Small intestine (tissue), 7 donors: ENCODE data around the gene FTCD. TPM values are rescaled to one million over a fixed set of nuclear protein-coding genes. Genes with fewer than 3 reads are reported as not detected.

Source experiments
- DNase-seq, 2 donors: peaks; one replicate each; pipeline versions ENCODE4 v3.0.0 to v3.0.0-alpha.2; 2013
- FAIRE-seq: peaks from 2 replicates; lab custom pipeline; 2012; peaks lifted over from hg19 to GRCh38; lab: Jason Lieb, UNC
- H3K27ac ChIP-seq, 3 donors: one replicate each; pipeline ENCODE4 v1.5.1; 2013; ENCODE audit warnings: low read length in 2 of 3, mild to moderate bottlenecking in 2 of 3, control low read depth in 1 of 3, inconsistent platforms in 1 of 3, low read depth in 1 of 3, moderate library complexity in 1 of 3
- H3K27me3 ChIP-seq, 3 donors: one replicate each; pipeline ENCODE4 v1.6.1; 2013; ENCODE audit warnings: low read length in 3 of 3, inconsistent platforms in 1 of 3; ENCODE audit not compliant: control insufficient read depth in 3 of 3, insufficient read depth in 3 of 3
- H3K36me3 ChIP-seq, 3 donors: one replicate each; pipeline ENCODE4 v1.6.1; 2013; ENCODE audit warnings: low read length in 3 of 3, inconsistent platforms in 1 of 3, low read depth in 1 of 3, mild to moderate bottlenecking in 1 of 3, moderate library complexity in 1 of 3; ENCODE audit not compliant: control insufficient read depth in 3 of 3, insufficient read depth in 2 of 3
- H3K4me1 ChIP-seq, 3 donors: one replicate each; pipeline ENCODE4 v1.6.1; 2013; ENCODE audit warnings: low read length in 2 of 3, inconsistent platforms in 1 of 3, low read depth in 1 of 3, mild to moderate bottlenecking in 1 of 3, moderate library complexity in 1 of 3; ENCODE audit not compliant: control insufficient read depth in 3 of 3, insufficient read depth in 2 of 3
- H3K4me3 ChIP-seq, 3 donors: one replicate each; pipeline ENCODE4 v1.5.1; 2013; ENCODE audit warnings: low read length in 3 of 3, control low read depth in 1 of 3, inconsistent platforms in 1 of 3, low read depth in 1 of 3, mild to moderate bottlenecking in 1 of 3, moderate library complexity in 1 of 3
- H3K9me3 ChIP-seq, 2 donors: one replicate each; pipeline ENCODE4 v1.6.1; 2013; ENCODE audit warnings: low read depth in 1 of 2, low read length in 1 of 2; ENCODE audit not compliant: control insufficient read depth in 2 of 2, insufficient read depth in 1 of 2
- WGBS, 3 donors: extraction: QIAGEN DNeasy Blood & Tissue Kit; methylation state at CpG; one replicate each; pipeline ENCODE4 v1.1.7; 2013; 5-methylcytosine and 5-hydroxymethylcytosine counted together
- polyA plus RNA-seq, 4 donors: library from polyadenylated mRNA; stranded (reverse) in 3 of 4; unstranded in 1 of 4; fragments of 200-250 nt in 3 of 4; fragments of 120-200 nt in 1 of 4; gene quantifications; one replicate each; pipeline versions ENCODE4 v1.2.1 to v1.2.3, GENCODE V29; 2013
- donor health status: healthy with polysubstance abuse.
- donor health status: control.
- donor health status: control.
- donor health status: Bipolar disorder and iron deficiency.
- donor health status: healthy.

FTCD gene
- polyA plus RNA-seq, 4 donors: 0.31 to 71.8 (median 39.0) TPM

DNA sequence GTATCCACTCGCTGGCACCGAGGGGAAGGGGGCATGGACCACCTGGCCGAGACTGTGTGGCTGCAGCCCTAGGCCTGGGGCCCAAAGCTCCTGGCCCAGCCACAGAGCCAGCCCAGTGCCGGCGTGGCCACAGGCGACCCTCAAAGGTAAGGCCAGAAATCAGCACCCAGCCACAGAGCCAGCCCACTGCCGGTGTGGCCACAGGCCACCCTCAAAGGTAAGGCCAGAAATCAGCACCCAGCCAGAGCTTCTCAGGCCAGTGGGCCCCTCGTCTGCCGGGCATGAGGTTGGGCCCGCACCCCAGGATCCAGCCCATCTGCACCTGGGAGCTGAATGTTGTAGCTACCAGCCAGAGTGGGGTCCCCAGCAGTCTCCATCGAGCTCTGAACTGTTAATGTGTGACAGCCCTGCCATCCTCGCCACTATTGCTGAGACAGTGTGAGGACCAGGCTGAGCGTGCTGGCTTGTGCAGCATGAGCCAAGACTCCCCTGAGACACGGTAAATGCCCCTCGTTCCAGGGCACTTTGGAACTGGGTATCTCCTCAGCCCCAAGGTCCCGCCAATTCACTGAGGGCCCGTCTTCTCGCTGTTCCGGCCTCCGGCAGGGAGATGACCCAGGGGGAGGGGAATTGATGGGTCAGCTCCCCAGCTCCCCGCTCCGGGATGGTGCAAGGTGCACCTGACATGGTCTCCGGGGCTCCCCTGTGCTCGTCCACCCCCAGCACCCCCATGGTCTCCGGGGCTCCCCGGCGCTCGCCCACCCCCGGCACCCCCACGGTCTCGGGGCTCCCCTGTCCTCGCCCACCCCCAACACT lies 4.7 kb upstream of the FTCD start:
- Histone ChIP-seq H3K27ac (no peak overlapping the region), H3K36me3 (peaks cover 0 to 5% (median 0%) of the 10 kb centered on the region in 3 donors), H3K4me3 (no peak overlapping the region), H3K27me3 (peaks cover 0 to 3% (median 0%) of the 10 kb centered on the region in 3 donors), H3K9me3 (no peaks in the 10 kb centered on the region), H3K4me1 (peaks cover 0 to 9% (median 0%) of the 10 kb centered on the region in 3 donors)
- WGBS, 3 donors: 91 to 94% (median 92%) methylated on average over 28 to 32 of the region's 32 CpGs
- no peak for FAIRE-seq
- no peak for DNase-seq

DNA sequence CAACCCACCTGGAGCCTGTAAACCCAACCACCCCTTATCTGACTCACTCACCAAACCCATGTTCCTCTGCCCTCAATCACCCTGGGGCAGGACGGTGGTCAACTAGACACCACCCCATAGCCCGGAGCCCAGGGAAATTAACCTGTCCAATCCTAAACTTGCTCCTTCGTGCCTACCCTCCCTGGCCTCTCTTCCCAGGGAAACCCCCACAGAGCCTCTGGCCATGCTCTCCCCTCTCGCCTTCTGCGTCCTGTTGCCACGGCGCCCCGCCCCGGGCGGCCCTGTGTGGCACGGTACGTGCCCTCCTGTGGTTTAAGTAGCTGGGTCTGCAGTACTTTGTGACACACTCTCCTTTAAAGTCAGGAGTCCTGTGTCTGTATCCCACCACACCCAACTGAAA lies 4.0 kb upstream of the FTCD start:
- 86 to 92% (median 91%) methylated on average over 12 of the region's 12 CpGs for WGBS, 3 donors

DNA sequence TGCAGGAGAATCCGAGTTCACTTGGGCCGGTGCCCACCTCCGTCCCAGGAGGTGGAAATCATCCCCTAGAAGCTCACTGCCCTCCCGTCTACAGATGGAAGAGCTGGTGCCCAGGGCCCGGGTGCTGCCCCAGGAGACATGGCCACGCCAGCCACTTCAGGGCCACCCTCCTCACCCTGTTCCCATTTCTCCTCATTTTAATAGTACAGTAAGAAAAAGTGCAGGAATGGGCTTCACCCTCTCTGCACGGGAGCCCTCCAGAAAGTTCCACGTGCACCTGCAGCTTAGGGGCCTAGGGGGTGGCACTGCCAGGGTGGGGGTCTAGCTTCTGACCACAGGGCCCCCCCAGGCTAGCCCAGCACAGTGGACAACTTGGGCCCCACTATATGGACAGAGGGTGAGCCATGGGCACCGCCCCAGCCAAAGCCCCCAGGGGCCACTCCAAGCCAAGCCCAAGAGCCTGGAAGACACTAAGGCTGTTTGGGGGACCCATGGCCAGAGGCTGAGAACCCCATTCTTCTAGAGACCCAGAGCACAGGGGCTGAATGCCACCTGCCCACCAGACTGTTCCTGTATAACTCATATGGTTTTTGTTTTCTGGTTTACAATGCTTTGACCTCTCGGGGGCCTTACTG lies 3.4 kb upstream of the FTCD start:
- no peak for FAIRE-seq
- 91 to 95% (median 93%) methylated on average over 10 of the region's 10 CpGs for WGBS, 3 donors
- DNase-seq: no peak
- Histone ChIP-seq H3K4me3 (no peak overlapping the region), H3K27ac (no peak overlapping the region), H3K4me1 (peaks cover 0 to 15% (median 0%) of the 10 kb centered on the region in 3 donors), H3K9me3 (no peaks in the 10 kb centered on the region), H3K36me3 (peaks cover 0 to 3% (median 0%) of the 10 kb centered on the region in 3 donors), H3K27me3 (peaks cover 0 to 3% (median 0%) of the 10 kb centered on the region in 3 donors)

More for the DNA sequence above, 4.0 kb upstream of the FTCD start:
- no peaks in the 10 kb centered on the region for H3K9me3 ChIP-seq
- peaks cover 0 to 5% (median 0%) of the 10 kb centered on the region in 3 donors for H3K36me3 ChIP-seq
- peaks cover 0 to 3% (median 0%) of the 10 kb centered on the region in 3 donors for H3K27me3 ChIP-seq
- H3K4me3 ChIP-seq: no peak overlapping the region
- peaks cover 0 to 15% (median 0%) of the 10 kb centered on the region in 3 donors for H3K4me1 ChIP-seq
- H3K27ac ChIP-seq: no peak overlapping the region
- DNase-seq: no peak
- no peak for FAIRE-seq

DNA sequence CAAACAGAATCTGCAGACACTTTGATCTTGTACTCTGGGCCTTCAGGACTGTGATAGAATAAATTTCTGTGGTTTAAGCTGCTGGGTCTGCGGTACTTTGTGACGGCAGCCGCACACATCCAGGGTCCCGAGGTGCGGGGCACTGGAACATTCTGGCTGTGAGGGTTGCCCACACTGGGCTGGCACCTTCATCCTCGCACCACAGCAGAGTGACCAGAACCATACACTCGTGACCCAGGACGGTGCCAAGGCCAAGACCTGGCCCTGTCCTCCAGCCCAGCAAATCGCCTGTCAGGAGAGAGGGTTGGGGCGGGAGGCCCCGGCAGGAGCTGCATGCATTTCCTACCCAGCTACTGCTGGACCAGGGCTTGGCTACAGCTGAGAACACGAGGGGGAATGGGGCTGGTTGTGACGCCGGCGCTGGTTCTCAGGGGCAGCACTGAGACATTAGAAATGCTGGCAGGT lies 2.6 kb upstream of the FTCD start:
- H3K9me3 ChIP-seq: no peaks in the 10 kb centered on the region
- peaks cover 0 to 3% (median 0%) of the 10 kb centered on the region in 3 donors for H3K27me3 ChIP-seq
- H3K27ac ChIP-seq: no peak overlapping the region
- FAIRE-seq (no peak), DNase-seq (no peak)
- peaks cover 0 to 3% (median 0%) of the 10 kb centered on the region in 3 donors for H3K36me3 ChIP-seq
- no peak overlapping the region for H3K4me3 ChIP-seq
- WGBS, 3 donors: 87 to 89% (median 89%) methylated on average over 15 of the region's 15 CpGs
- peaks cover 0 to 22% (median 0%) of the 10 kb centered on the region in 3 donors for H3K4me1 ChIP-seq

DNA sequence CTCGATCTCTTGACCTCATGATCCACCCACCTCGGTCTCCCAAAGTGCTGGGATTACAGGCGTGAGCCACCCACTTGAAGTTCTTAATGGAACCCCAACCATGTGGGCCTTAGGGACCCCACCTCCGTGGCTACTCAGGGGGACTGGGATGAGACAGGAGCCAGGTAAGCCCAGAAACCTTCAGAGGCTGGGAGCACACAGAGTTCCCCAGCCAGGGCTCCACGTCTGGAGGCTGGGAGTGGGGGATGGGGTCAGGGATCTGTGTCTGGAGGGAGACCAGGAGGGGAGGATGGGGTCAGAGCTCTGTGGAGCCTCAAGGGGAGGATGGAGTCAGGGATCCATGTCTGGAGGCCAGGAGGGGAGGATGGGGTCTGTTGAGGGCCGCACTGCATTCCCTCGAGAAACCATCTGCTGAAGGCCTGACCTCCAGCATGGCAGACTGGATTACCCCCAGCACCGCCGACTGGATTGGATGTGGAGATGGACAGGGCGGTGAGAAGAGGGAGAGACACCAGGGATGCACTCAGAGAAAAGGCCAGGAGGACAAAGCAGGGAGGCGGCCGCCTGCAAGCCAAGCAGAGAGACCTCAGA lies 2.1 kb upstream of the FTCD start:
- DNase-seq: no peak
- no peaks in the 10 kb centered on the region for H3K9me3 ChIP-seq
- no peak for FAIRE-seq
- peaks cover 0 to 3% (median 0%) of the 10 kb centered on the region in 3 donors for H3K36me3 ChIP-seq
- H3K4me3 ChIP-seq: no peak overlapping the region
- peaks cover 0 to 27% (median 0%) of the 10 kb centered on the region in 3 donors for H3K4me1 ChIP-seq
- peaks cover 0 to 3% (median 0%) of the 10 kb centered on the region in 3 donors for H3K27me3 ChIP-seq
- H3K27ac ChIP-seq: no peak overlapping the region
- WGBS, 3 donors: 83 to 91% (median 90%) methylated on average over 12 of the region's 12 CpGs

DNA sequence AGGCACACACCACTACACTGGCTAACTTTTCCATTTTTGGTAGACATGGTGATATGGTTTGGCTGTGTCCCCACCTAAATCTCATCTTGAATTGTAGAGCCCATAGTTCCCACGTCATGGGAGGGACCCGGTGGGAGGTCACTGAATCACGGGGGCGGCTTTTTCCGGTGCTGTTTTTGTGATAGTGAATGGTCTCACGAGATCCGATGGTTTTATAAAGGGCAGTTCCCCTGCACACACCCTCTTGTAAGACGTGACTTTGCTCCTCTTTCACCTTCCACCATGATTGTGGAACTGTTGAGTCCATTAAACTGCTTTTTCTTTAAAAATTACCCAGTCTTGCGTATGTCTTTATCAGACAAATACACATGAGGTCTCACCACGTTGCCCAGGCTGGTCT lies 1.3 kb upstream of the FTCD start:
- 82 to 88% (median 86%) methylated on average over 10 of the region's 10 CpGs for WGBS, 3 donors
- DNase-seq (no peak), FAIRE-seq (no peak)
- H3K27ac ChIP-seq: no peak overlapping the region
- no peak overlapping the region for H3K4me3 ChIP-seq
- H3K27me3 ChIP-seq: no peaks in the 10 kb centered on the region
- peaks cover 0 to 3% (median 0%) of the 10 kb centered on the region in 3 donors for H3K36me3 ChIP-seq
- H3K4me1 ChIP-seq: peaks cover 0 to 30% (median 0%) of the 10 kb centered on the region in 3 donors
- H3K9me3 ChIP-seq: no peaks in the 10 kb centered on the region

DNA sequence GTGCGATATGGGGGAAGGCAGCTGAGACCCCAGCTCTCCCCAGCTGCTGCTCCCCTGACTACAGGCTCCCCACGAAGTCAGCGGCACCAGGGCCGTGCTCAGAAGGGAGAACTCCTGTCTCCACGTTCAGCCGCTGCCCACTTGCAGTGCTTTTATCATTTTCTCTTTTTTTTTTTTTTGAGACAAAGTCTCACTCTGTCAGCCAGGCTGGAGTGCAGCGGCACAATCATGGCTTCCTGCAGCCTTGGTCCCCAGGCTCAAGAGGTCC lies 933 bp upstream of the FTCD start:
- H3K36me3 ChIP-seq: peaks cover 0 to 1% (median 0%) of the 10 kb centered on the region in 3 donors
- WGBS, 3 donors: 82 to 84% (median 83%) methylated on average over 7 of the region's 7 CpGs
- FAIRE-seq (no peak), DNase-seq (no peak)
- no peaks in the 10 kb centered on the region for H3K27me3 ChIP-seq
- peak overlapping the region in 1 of 3 donors; percentile 71 for H3K27ac ChIP-seq
- H3K4me1 ChIP-seq: peaks cover 0 to 30% (median 0%) of the 10 kb centered on the region in 3 donors
- H3K4me3 ChIP-seq: no peak overlapping the region
- H3K9me3 ChIP-seq: no peaks in the 10 kb centered on the region

DNA sequence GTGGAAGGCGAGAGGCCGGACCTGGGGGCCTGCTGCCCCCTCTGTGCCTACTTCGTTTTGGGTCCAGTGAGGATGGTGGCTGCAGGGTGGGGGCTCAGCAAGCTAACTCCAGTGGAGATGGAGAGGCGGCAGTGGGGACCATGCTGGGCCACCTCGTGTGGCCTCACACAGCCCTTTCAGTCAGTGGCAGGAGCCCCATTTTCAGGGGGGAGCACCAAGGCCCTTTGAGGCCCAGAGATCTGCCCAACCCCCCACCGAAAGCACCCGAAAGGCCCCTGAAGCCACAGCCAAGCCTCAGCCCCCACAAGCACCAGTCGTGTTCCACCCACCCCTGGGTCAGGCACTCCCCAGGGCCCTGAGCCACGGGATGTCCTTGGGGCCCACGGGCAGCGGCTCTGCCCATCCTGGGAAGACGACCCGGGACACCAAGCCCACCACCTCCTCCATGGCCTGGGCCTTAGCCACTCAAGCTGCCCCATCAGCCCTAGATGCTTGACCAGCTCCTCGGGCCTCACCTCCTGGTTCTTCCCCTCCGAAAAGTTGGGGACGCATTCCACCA lies 345 bp downstream of the FTCD start:
- peak overlapping the region in 1 of 3 donors; percentile 42 for H3K4me3 ChIP-seq
- H3K27ac ChIP-seq: peak overlapping the region in 1 of 3 donors; percentile 69
- FAIRE-seq (no peak), DNase-seq (no peak)
- 76 to 84% (median 78%) methylated on average over 15 to 16 of the region's 16 CpGs for WGBS, 3 donors
- H3K36me3 ChIP-seq: no peaks in the 10 kb centered on the region
- H3K9me3 ChIP-seq: no peaks in the 10 kb centered on the region
- H3K27me3 ChIP-seq: no peaks in the 10 kb centered on the region
- peaks cover 0 to 30% (median 0%) of the 10 kb centered on the region in 3 donors for H3K4me1 ChIP-seq
